NCI-H2196 (cell line): Measurements from ENCODE around the gene KRT3.

Experiments used
- DNase-seq: peaks from one replicate; lab custom pipeline; 2025; ENCODE audit not compliant: unreplicated experiment; lab: John Stamatoyannopoulos, UW

KRT3 gene

GRCh38 chr12:52795694-52796428 lies at the start of gene KRT3:
TSS of gene KRT3 (minus strand) at chr12:52796117. CDS start at chr12:52796042, 75 bp downstream.
- DNase-seq = no peak

- no peak for DNase-seq
These were observed 48.5 kb upstream of the KRT3 start for GRCh38 chr12:52844386-52844785.

GRCh38 chr12:52839436-52840105 lies 43.7 kb upstream of the KRT3 start:
- DNase-seq = no peak

GRCh38 chr12:52838609-52839435 lies 42.9 kb upstream of the KRT3 start:
- no peak for DNase-seq

GRCh38 chr12:52837781-52838608 lies 42.1 kb upstream of the KRT3 start:
- no peak for DNase-seq

- DNase-seq = no peak
These were observed 41.5 kb upstream of the KRT3 start for GRCh38 chr12:52837413-52837741.

GRCh38 chr12:52836491-52837412 lies 40.8 kb upstream of the KRT3 start:
- DNase-seq = no peak

GRCh38 chr12:52836042-52836466 lies 40.1 kb upstream of the KRT3 start:
- DNase-seq = no peak

GRCh38 chr12:52835271-52836041 lies 39.5 kb upstream of the KRT3 start:
- no peak for DNase-seq

GRCh38 chr12:52834727-52835001 lies 38.7 kb upstream of the KRT3 start:
- no peak for DNase-seq

GRCh38 chr12:52833922-52834726 lies 38.2 kb upstream of the KRT3 start, which contains the start of gene KRT79:
TSS of gene KRT79 (minus strand) at chr12:52834311. CDS start at chr12:52834260, 51 bp downstream.
- DNase-seq = no peak

- no peak for DNase-seq
These were observed 37.3 kb upstream of the KRT3 start for GRCh38 chr12:52832985-52833905.

- DNase-seq = no peak
These were observed 36.5 kb upstream of the KRT3 start for GRCh38 chr12:52832451-52832850.

GRCh38 chr12:52831251-52831650 lies 35.3 kb upstream of the KRT3 start:
- DNase-seq = no peak

- no peak for DNase-seq
These were observed 34.3 kb upstream of the KRT3 start for GRCh38 chr12:52829986-52830770.

GRCh38 chr12:52828591-52829021 lies 32.7 kb upstream of the KRT3 start:
- DNase-seq = no peak

GRCh38 chr12:52828156-52828555 lies 32.2 kb upstream of the KRT3 start:
- no peak for DNase-seq
